ENCODE data around the gene TRIM52. TPM values are rescaled to one million over a fixed set of nuclear protein-coding genes. Genes with fewer than 3 reads are reported as not detected.

Gene TRIM52
- total and polyA plus RNA-seq, 9 of the 15 experiments (the other 6 are each of a cell fraction or from before 2014, with no cell fraction given), result 3.3 to 21.9 (median 13.5) TPM

- TF ChIP-seq KLF10 (CRISPR knock-in tag; IDR thresholded peaks at IDR 0.05) (no peak), ZFPM2 (CRISPR knock-in tag; IDR thresholded peaks at IDR 0.05) (no peak), KLF13 (tag; IDR thresholded peaks at IDR 0.05; ENCODE audit: borderline replicate concordance, low read depth) (no peak), TCFL5 (CRISPR knock-in tag; conservative IDR thresholded peaks at IDR 0.05) (no peak), CHAMP1 (IDR thresholded peaks at IDR 0.05) (no peak), ZNF140 (CRISPR knock-in tag; IDR thresholded peaks at IDR 0.05) (no peak), BACH1 (tag; IDR thresholded peaks at IDR 0.05) (no peak), HOXB6 (CRISPR knock-in tag; IDR thresholded peaks at IDR 0.05; ENCODE audit: borderline replicate concordance) (no peak), MYNN (IDR thresholded peaks at IDR 0.05) (no peak), MYNN (CRISPR knock-in tag; IDR thresholded peaks at IDR 0.05) (no peak)
- TF ChIP-seq, protein P1, sequence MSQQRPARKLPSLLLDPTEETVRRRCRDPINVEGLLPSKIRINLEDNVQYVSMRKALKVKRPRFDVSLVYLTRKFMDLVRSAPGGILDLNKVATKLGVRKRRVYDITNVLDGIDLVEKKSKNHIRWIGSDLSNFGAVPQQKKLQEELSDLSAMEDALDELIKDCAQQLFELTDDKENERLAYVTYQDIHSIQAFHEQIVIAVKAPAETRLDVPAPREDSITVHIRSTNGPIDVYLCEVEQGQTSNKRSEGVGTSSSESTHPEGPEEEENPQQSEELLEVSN (IDR thresholded peaks at IDR 0.05; ENCODE audit: borderline replicate concordance in 1 of 2, extremely low read depth in 1 of 2, insufficient read depth in 1 of 2, insufficient read length in 1 of 2, low read depth in 1 of 2, low read length in 1 of 2, poor library complexity in 1 of 2, severe bottlenecking in 1 of 2), result no peak
- TF ChIP-seq, protein P2, sequence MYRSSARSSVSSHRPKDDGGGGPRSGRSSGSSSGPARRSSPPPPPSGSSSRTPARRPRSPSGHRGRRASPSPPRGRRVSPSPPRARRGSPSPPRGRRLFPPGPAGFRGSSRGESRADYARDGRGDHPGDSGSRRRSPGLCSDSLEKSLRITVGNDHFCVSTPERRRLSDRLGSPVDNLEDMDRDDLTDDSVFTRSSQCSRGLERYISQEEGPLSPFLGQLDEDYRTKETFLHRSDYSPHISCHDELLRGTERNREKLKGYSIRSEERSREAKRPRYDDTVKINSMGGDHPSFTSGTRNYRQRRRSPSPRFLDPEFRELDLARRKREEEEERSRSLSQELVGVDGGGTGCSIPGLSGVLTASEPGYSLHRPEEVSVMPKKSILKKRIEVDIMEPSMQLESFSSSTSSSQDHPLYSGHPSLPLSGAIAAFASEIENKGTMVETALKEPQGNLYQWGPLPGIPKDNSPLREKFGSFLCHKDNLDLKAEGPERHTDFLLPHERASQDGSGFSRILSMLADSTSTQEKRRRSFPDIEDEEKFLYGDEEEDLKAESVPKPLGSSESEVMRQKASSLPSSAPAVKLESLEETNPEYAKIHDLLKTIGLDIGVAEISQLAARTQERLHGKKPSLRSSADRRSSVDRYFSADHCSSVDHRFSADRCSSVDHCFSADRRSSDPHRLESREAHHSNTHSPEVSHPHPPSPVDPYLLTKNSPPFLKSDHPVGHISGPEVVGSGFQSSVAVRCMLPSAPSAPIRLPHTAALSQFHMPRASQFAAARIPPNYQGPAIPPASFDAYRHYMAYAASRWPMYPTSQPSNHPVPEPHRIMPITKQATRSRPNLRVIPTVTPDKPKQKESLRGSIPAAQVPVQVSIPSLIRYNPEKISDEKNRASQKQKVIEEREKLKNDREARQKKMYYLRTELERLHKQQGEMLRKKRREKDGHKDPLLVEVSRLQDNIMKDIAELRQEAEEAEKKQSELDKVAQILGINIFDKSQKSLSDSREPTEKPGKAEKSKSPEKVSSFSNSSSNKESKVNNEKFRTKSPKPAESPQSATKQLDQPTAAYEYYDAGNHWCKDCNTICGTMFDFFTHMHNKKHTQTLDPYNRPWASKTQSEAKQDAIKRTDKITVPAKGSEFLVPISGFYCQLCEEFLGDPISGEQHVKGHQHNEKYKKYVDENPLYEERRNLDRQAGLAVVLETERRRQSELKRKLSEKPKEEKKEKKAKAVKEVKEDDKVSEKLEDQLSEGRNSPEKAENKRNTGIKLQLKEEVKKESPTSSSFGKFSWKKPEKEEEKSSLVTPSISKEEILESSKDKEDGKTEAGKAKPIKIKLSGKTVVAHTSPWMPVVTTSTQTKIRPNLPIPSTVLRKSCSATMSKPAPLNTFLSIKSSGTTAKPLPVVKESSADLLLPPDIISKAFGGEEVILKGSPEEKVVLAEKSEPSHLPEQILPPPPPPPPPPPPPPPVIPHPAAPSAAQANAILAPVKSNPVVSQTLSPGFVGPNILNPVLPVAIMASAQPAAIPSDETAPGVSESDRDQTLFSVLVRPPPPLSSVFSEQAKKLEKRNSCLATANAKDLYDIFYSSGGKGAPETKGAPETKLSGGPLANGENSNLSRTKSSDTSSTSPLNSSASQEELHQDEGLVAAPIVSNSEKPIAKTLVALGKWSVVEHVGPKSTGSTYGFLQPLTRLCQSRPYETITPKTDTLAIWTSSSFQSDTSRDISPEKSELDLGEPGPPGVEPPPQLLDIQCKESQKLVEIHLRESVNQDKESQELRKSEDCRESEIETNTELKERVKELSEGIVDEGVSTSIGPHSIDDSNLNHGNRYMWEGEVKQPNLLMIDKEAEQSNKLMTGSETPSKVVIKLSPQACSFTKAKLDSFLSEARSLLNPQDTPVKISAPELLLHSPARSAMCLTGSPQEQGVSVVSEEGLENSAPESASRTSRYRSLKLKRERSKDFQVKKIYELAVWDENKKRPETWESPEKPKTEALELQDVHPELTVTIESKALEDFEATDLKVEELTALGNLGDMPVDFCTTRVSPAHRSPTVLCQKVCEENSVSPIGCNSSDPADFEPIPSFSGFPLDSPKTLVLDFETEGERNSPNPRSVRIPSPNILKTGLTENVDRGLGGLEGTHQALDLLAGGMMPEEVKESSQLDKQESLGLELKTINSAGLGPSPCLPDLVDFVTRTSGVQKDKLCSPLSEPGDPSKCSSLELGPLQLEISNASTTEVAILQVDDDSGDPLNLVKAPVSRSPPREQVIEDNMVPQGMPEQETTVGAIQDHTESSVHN (IDR thresholded peaks at IDR 0.05; ENCODE audit: borderline replicate concordance in 1 of 2, low read depth in 1 of 2), result no peak
- TF ChIP-seq, protein P3, sequence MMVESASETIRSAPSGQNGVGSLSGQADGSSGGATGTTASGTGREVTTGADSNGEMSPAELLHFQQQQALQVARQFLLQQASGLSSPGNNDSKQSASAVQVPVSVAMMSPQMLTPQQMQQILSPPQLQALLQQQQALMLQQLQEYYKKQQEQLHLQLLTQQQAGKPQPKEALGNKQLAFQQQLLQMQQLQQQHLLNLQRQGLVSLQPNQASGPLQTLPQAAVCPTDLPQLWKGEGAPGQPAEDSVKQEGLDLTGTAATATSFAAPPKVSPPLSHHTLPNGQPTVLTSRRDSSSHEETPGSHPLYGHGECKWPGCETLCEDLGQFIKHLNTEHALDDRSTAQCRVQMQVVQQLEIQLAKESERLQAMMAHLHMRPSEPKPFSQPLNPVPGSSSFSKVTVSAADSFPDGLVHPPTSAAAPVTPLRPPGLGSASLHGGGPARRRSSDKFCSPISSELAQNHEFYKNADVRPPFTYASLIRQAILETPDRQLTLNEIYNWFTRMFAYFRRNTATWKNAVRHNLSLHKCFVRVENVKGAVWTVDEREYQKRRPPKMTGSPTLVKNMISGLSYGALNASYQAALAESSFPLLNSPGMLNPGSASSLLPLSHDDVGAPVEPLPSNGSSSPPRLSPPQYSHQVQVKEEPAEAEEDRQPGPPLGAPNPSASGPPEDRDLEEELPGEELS (CRISPR knock-in tag; IDR thresholded peaks at IDR 0.05; ENCODE audit: borderline replicate concordance), result no peak; the same call in 1 of the 2 replicates
These were observed 37.1 kb downstream of the TRIM52 start (continued) for GRCh38 chr5:181223729-181224389.
